Activated effector memory CD4-positive, alpha-beta T cell treated with Interleukin-2 at 50 U/mL for 16 hours (primary cell): ENCODE measurements around the gene NDUFS2.

Experiments used
- DNase-seq: peaks from one replicate; pipeline ENCODE4 v3.0.0-alpha.2; 2020

Gene NDUFS2

DNA sequence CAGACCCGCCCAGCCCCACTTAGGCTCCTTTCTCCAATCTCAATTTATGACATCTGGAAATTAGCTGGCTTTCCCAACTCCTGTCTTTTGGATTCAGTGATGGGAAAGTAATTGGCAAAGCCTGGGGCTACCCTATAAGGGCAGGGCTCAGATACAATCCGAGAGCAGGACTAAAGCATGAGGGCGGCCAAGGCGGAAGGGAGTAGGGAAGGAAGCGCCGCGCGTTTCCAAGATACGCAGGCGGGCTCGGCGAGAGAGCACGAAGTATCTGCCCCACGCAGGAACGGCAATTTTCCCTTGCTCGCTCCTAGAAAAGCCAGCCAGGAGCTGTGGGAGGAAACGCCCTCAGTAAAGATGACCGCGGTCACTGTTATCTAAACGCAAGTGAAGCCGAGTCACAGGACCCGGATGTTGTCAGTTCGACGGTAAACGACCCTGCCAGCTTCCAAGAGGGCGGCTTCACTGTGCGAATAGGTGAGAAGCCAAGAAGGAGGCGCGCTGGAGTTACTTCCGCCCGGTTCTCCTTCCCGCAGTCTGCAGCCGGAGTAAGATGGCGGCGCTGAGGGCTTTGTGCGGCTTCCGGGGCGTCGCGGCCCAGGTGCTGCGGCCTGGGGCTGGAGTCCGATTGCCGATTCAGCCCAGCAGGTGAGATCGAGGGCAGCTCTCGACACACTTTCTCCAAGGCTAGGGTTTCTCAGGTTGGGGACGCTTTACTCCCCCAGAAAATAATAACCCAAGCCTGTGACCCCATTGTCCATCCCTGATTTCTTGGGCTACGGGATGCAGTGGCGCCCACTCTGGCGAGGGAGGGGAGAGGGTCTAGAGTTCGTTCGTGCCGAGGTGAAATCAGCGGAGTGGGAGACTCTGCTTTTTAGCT is at the start of gene NDUFS2:
Gene NDUFS2, plus strand, starts transcription at position 532 of the 877 bp plus-strand sequence. Its CDS starts 19 bp downstream, at position 551.
- DNase-seq, result peak; percentile 93

DNA sequence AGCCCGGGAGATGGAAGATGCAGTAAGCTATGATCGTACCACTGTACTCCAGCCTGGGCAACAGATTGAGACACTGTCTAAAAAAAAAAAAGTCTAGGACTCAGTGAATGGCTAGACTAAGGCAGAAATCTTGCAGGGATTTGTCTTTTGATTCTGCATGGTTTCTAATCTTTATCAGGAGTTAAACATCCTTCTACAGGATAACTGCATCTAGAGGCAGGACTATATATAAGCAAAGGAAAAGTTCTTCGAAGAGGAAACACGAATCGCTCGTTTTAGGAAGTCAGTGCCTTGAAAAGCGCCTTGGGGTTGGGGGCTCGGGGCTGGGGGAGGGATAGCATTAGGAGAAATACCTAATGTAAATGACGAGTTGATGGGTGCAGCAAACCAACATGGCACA is 49.0 kb upstream of the NDUFS2 start:
- no peak for DNase-seq

DNA sequence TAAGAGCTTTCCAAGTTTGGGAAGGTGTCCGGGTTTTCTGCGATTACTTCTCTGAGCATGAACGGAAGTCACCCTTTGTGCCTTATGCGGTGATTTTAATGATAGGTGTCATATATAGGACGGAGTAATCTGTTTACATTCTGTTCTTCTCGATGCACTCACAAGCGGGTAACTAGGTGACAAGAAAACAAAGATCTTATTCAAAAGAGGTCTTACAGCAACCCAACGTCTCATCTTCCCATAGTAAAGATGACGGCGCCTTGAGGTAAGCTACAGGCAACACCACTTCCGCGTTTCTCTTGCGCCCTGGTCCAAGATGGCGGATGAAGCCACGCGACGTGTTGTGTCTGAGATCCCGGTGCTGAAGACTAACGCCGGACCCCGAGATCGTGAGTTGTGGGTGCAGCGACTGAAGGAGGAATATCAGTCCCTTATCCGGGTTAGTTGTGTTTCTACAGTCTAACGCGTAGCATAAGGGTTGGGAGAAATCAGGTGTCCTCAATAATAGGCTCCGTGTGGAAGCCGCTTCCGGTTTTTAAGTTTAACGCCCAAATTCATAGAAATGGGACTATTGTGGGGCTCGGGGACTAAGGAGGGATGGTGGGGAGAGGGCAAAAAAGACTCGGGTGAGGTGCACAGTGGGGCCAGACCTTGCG is 48.4 kb upstream of the NDUFS2 start, which contains the start of gene UFC1:
Gene UFC1, plus strand, starts transcription at position 297 of the 656 bp plus-strand sequence. Its CDS starts 20 bp downstream, at position 317.
- DNase-seq, result peak; percentile 73

- no peak for DNase-seq
These were observed 44.3 kb upstream of the NDUFS2 start for GRCh38 chr1:161157867-161158266.

- no peak for DNase-seq
These were observed 43.7 kb upstream of the NDUFS2 start for GRCh38 chr1:161158316-161159010.

DNA sequence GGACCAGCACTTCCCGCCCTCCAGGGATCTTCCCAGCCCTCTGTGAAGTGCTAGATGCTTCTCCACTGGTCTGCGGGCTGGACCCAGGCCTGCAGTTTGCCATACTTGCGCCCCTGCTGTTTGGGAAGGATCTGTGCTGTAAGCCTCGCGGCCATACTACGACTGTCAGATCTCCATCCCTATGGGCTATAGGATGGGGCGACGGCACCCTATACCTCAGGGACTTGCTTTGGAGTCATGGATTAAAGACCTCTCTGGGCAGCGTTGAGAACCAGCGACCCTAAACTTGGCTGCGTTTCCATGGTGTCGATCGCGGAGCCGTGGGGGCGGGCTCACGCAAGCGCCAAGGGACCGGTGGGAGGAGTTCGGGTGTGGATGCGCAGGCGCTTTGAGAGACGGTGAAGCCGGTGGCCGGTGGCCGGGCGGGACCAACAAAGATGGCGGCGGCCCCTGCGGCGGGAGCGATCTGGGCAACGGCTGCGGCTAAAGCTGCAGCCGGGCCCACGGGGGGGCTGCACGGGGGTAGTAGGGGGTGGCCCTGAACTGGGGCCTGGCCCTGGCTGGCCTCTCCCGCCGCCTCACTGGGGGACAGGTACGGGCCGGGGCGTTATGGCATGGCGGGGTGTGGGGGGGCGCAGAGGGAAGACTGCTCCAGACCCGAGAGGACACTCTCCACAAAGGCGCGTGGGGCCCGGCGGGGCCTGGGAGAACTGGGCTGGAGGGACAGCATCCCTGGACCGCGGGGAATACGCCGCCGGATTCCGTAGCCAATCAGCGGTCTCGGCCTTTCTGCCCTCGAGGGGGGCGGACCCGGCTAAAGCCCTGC is 42.9 kb upstream of the NDUFS2 start, which contains the start of gene USP21:
Gene USP21, plus strand, starts transcription at position 414 of the 826 bp plus-strand sequence. CDS start 1,141 bp downstream, outside the sequence.
- DNase-seq, result peak; percentile 89

- no peak for DNase-seq
These were observed 42.3 kb upstream of the NDUFS2 start for GRCh38 chr1:161159913-161160243.

- DNase-seq, result no peak
These were observed 41.5 kb upstream of the NDUFS2 start for GRCh38 chr1:161160671-161161145.

DNA sequence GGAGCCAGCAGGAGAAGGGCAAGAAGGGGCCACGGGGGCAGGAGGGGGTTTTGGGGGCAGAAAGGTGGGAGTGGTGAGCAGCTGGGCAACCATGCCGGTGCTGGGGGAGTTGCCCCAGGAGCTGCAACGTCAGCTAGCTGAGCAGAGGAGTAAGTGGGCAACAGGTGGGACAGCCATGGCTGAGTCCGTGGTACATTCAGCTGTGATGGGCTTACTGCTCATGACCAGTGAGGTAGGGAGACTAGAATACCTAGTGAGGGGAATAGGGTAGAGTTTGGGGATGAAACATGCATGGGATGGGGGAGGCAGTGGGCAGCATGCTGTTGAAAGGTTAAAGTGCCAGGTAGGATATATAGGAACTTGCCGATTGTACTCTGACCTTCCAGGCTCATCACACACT is 40.5 kb upstream of the NDUFS2 start:
- no peak for DNase-seq

DNA sequence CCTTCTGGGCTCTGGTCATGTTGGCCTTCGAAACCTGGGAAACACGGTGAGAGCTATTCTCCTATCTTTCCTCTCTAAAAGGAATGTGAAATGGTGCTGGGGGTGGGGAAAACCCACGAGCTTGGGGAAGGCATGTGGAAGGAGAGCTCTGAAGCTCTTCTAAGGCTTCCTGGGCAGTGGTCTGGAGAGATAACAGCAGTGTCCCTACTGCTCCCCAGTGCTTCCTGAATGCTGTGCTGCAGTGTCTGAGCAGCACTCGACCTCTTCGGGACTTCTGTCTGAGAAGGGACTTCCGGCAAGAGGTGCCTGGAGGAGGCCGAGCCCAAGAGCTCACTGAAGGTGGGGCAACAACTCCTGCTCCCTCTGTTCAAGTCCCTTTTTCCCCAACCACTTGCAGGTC is 40.1 kb upstream of the NDUFS2 start:
- DNase-seq, result no peak

DNA sequence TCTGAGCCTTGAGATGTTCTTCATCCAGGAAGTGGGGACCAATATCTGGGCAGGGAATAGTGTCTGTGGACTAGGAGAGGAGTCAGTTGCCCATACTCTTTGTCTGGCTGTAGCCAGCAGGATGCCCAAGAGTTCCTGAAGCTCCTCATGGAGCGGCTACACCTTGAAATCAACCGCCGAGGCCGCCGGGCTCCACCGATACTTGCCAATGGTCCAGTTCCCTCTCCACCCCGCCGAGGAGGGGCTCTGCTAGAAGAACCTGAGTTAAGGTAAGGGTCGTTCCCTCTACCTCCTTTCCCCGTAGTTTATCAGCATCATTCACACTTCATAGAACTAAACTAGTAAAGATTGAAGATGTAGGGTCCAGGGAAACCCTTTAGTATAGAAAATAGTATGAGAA is 39.4 kb upstream of the NDUFS2 start:
- DNase-seq, result no peak

- no peak for DNase-seq
These were observed 38.4 kb upstream of the NDUFS2 start for GRCh38 chr1:161163793-161164192.

GRCh38 chr1:161164901-161165610 is 37.1 kb upstream of the NDUFS2 start:
- DNase-seq, result no peak

DNA sequence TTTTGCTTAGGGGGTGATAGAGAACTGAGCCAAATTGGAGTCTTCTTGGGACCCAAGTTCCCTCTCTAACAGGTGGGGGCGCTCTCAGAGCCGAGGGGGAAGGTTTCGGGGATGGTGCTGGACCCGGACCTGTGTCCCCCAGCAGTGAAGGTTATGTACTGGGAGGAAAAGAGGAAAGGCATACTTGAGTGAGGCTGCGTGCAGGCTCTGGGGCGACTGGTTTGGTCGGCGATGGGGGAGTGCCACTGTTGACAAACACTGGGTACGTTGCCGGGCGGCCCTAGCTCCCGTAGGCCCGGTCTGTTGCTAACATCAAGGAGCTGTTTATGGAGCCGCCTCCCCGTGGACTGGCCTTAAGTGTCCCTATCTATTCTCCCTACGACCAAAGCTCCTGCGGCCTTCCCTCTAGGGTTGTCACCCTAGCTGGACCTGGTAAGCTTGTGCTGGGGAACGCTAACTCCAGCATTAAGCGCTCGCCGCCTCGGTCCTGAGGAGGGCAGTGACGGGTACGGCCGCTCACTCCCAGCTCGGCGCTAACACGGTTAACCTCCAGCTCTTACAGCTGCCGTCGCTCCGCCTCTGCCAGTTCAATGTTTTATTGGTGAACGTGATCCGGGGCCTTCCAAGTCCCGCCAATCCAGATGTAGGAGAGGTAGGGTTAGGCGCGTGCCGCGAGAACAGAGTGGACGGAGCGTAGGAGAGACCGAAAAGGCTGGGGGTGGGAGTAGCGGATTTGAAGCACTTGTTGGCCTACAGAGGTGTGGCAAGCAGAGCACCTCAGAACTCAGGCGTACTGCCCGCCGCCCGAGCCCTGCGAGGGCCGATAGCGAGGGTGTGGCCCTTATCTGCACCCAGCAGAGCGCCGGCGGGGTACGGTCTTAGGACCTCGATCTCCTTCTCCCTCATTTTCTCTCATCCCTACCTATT is 36.2 kb upstream of the NDUFS2 start, which contains the start of gene PPOX:
Gene PPOX, plus strand, starts transcription at position 685 of the 927 bp plus-strand sequence. CDS start 422 bp downstream, outside the sequence.
- DNase-seq, result peak; percentile 88

- no peak for DNase-seq
These were observed 35.3 kb upstream of the NDUFS2 start for GRCh38 chr1:161166669-161167548.

GRCh38 chr1:161168906-161169305 is 33.3 kb upstream of the NDUFS2 start:
- no peak for DNase-seq

DNA sequence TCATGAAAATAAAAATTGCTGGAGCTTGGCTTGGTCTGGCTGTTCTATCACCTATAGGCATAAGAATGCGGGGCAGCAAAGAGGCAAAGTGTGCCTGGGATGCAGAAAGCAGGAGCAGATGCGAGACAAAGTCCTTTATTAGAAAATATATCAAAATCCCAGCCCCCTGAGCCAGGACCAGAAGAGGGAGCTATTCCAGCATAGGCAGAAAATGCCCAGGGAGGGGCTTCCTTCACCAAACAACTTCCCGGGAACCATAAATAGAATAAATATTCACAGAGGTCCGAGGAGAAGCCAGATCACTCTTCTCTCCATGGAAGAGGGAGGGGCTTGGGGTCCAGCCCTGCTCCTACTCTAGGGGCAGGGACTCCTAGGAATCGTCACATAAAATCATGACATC is 31.0 kb upstream of the NDUFS2 start:
- no peak for DNase-seq

GRCh38 chr1:161171696-161172095 is 30.5 kb upstream of the NDUFS2 start:
- DNase-seq, result no peak

DNA sequence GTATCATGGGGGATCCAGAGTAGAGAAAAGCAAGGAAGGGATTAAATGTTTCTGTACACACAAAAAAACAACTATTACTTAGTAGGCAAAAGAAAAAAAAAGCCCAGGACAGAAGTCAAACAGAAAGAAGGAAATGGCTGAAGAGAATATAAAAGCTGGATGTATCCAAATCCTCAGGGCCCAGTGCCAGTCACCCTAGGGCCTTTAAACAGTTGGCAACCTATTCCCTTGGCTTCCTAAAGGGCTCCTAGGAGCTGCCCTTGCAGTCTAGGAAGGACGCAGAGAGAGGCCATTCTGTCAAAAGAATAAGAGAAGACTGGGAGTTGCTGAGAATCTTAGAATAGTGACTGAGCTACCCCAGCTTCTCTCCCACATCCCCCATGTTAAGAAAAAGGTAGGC is 29.8 kb upstream of the NDUFS2 start:
- DNase-seq, result no peak
